Measurements from ENCODE around the gene RBMS3. TPM values are rescaled to one million over a fixed set of nuclear protein-coding genes. Genes with fewer than 3 reads are reported as not detected.

The RBMS3 gene
- total RNA-seq, 2 donors from 2014 or later: 27.3 to 51.4 TPM

DNA sequence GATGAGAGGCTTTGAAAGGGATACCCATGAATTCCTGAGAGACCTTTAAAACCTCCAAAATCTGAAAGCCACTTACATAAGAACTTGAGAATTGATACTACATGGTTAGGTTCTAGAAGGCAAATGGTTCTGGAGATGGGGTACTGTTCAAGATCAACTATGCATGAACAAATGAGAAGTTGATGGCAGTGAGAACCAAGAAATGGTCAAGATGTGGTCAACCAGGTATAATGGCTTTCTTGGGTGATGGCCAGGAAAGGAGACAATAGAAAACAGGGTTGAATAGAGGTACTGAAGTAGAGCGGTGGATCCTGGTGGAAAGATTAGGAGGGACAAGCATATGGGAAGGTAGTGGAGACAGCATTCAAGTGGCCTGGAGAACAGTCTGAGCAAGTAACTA lies 200.4 kb downstream of the RBMS3 start:
- Histone ChIP-seq H3K27me3 (no peaks in the 10 kb centered on the region), H3K4me3 (no peak overlapping the region), H3K36me3 (no peaks in the 10 kb centered on the region), H3K27ac (no peak overlapping the region), H3K9me3 (no peaks in the 10 kb centered on the region), H3K4me1 (no peaks in the 10 kb centered on the region)
- TF ChIP-seq, protein P1, sequence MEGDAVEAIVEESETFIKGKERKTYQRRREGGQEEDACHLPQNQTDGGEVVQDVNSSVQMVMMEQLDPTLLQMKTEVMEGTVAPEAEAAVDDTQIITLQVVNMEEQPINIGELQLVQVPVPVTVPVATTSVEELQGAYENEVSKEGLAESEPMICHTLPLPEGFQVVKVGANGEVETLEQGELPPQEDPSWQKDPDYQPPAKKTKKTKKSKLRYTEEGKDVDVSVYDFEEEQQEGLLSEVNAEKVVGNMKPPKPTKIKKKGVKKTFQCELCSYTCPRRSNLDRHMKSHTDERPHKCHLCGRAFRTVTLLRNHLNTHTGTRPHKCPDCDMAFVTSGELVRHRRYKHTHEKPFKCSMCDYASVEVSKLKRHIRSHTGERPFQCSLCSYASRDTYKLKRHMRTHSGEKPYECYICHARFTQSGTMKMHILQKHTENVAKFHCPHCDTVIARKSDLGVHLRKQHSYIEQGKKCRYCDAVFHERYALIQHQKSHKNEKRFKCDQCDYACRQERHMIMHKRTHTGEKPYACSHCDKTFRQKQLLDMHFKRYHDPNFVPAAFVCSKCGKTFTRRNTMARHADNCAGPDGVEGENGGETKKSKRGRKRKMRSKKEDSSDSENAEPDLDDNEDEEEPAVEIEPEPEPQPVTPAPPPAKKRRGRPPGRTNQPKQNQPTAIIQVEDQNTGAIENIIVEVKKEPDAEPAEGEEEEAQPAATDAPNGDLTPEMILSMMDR (IDR thresholded peaks at IDR 0.05): no peak
- no peak for DNase-seq (ENCODE audit: low spot score)

GRCh38 chr3:29481969-29482767 lies 201.3 kb downstream of the RBMS3 start:
- no peak for DNase-seq (ENCODE audit: low spot score)

DNA sequence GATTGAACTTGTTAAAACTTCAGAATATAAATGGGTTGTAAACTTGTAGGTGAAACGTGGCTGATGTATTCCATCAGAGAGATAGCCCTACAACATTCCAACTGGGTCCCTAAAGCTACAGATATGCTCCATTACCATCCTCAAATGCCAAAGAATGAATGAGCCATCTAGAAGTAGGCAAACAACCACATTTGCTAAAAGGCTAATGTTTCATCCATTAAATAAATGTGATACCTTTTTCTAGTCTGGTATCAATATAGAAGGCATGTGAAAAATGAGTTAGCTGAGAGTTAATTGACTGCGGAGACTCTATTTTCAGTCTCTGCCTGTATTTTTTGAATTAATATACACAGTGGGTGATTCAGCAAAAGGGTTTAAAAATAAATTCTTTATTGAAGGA lies 203.8 kb downstream of the RBMS3 start:
- H3K27me3 ChIP-seq: no peaks in the 10 kb centered on the region
- no peaks in the 10 kb centered on the region for H3K4me1 ChIP-seq
- H3K36me3 ChIP-seq: no peaks in the 10 kb centered on the region
- DNase-seq (ENCODE audit: low spot score): no peak
- H3K27ac ChIP-seq: no peak overlapping the region
- TF ChIP-seq, protein P1 (IDR thresholded peaks at IDR 0.05): no peak
- no peak overlapping the region for H3K4me3 ChIP-seq
- H3K9me3 ChIP-seq: no peaks in the 10 kb centered on the region

More at GRCh38 chr3:29481969-29482767, 201.3 kb downstream of the RBMS3 start:
- Histone ChIP-seq H3K4me3 (no peak overlapping the region), H3K9me3 (no peaks in the 10 kb centered on the region), H3K4me1 (no peaks in the 10 kb centered on the region), H3K36me3 (no peaks in the 10 kb centered on the region), H3K27me3 (no peaks in the 10 kb centered on the region), H3K27ac (no peak overlapping the region)
- TF ChIP-seq, protein P1 (IDR thresholded peaks at IDR 0.05): no peak

- no peaks in the 10 kb centered on the region for H3K36me3 ChIP-seq
- H3K4me3 ChIP-seq: no peak overlapping the region
- no peaks in the 10 kb centered on the region for H3K9me3 ChIP-seq
- no peaks in the 10 kb centered on the region for H3K4me1 ChIP-seq
- no peak for DNase-seq (ENCODE audit: low spot score)
- no peaks in the 10 kb centered on the region for H3K27me3 ChIP-seq
- TF ChIP-seq, protein P1 (IDR thresholded peaks at IDR 0.05): no peak
- peak overlapping the region in 1 of 2 donors; percentile 8 for H3K27ac ChIP-seq
Observed at GRCh38 chr3:29486096-29486495, 205.2 kb downstream of the RBMS3 start.

- Histone ChIP-seq H3K27me3 (no peaks in the 10 kb centered on the region), H3K36me3 (no peaks in the 10 kb centered on the region), H3K27ac (no peak overlapping the region), H3K9me3 (no peaks in the 10 kb centered on the region), H3K4me3 (no peak overlapping the region), H3K4me1 (no peaks in the 10 kb centered on the region)
- DNase-seq (ENCODE audit: low spot score): no peak
- TF ChIP-seq, protein P1 (IDR thresholded peaks at IDR 0.05): no peak
Observed at GRCh38 chr3:29486917-29487316, 206.0 kb downstream of the RBMS3 start.

DNA sequence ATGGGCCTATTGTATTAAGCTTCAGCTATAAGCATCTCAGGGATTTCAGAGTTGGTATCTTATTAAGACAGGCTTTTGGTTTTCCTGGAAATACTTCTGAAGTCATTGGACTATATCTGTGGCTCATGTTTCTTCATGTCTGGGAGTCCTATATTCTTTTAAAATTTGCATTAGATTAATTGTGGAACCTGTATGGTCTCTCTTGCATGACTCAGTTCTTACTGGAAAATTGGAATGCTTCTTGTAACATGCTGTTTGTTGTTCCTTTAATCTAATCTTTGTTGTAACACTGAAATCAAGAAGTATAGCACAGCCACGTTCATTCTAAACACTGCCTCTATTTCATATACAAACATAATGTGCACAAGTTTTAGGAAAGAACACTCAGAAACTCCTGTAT lies 208.1 kb downstream of the RBMS3 start:
- no peaks in the 10 kb centered on the region for H3K27me3 ChIP-seq
- no peak for DNase-seq (ENCODE audit: low spot score)
- TF ChIP-seq, protein P1 (IDR thresholded peaks at IDR 0.05): no peak
- no peak overlapping the region for H3K4me3 ChIP-seq
- no peaks in the 10 kb centered on the region for H3K36me3 ChIP-seq
- H3K27ac ChIP-seq: no peak overlapping the region
- H3K4me1 ChIP-seq: no peaks in the 10 kb centered on the region
- H3K9me3 ChIP-seq: no peaks in the 10 kb centered on the region
